Activated CD8-positive, alpha-beta memory T cell treated with anti-CD3 and anti-CD28 coated beads, Interleukin-2, amount 10 ng/mL, durations not matched to agents 7 days and 5 days (primary cell): ENCODE data around the gene LMBRD1. TPM values are rescaled to one million over a fixed set of nuclear protein-coding genes. Genes with fewer than 3 reads are reported as not detected.
A peak's percentile ranks its signal among the peaks of the same experiment; 100 is the strongest.

Experiments
- ATAC-seq: fragments of 150-1000 bp; cut with Tn5 transposase; one replicate; pipeline ENCODE4 v1.10.0; 2021; ENCODE audit warnings: moderate library complexity
- CTCF ChIA-PET: fragments of 350-600 bp; sonication (Branson Sonifier 250); formaldehyde crosslinking; loops from one replicate; lab custom pipeline; 2021; ENCODE audit warnings: antibody characterized with exemption; lab: Charles Lee
- DNase-seq: peaks from one replicate; pipeline ENCODE4 v3.0.0-alpha.2; 2020
- H3K27ac Mint-ChIP-seq: one replicate; pipeline ENCODE4 v1.8.0; 2021; ENCODE audit warnings: mild to moderate bottlenecking, mixed read lengths
- H3K27me3 Mint-ChIP-seq: one replicate; pipeline ENCODE4 v1.8.0; 2021; ENCODE audit warnings: mixed read lengths
- H3K36me3 Mint-ChIP-seq: one replicate; pipeline ENCODE4 v1.8.0; 2021; ENCODE audit warnings: mild to moderate bottlenecking, mixed read lengths
- H3K4me1 Mint-ChIP-seq: one replicate; pipeline ENCODE4 v1.8.0; 2021; ENCODE audit warnings: mixed read lengths
- H3K4me3 Mint-ChIP-seq: one replicate; pipeline ENCODE4 v1.8.0; 2021; ENCODE audit warnings: mild to moderate bottlenecking, moderate library complexity, mixed read lengths
- H3K9me3 Mint-ChIP-seq: one replicate; pipeline ENCODE4 v1.8.0; 2022; ENCODE audit warnings: low read depth, mixed read lengths
- total RNA-seq, 2 experiments: library from RNA; stranded (reverse); gene quantifications; one replicate each; pipeline ENCODE4 v1.2.3, GENCODE V29; 2021

The LMBRD1 gene
- total RNA-seq, 2 experiments from 2014 or later: 18.3 to 19.1 TPM

DNA sequence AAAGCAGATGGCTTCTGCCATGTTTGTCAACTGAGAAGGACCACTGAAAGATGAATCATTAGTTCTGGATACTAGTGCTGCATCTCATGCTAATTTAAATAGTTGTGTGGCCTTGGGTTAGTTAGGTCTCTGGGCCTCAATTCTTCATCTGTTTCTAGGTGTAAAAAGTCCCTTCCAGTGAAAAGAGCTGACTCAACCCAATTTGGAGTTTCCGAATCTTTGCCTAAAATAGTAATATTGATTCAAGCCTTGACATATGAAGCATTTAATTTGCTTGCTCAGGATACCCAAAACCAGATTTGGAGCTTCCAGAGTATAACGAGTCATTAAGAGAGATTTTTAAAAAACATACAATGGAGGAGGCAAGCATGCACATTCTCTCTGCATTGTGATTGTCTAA lies 163.9 kb downstream of the LMBRD1 start:
- no peak for DNase-seq
- CTCF ChIA-PET: no interaction called here
- no peaks in the 10 kb centered on the region for H3K9me3 Mint-ChIP-seq
- no peaks in the 10 kb centered on the region for H3K36me3 Mint-ChIP-seq
- no peak for ATAC-seq
- peaks cover 21% of the 10 kb centered on the region for H3K27me3 Mint-ChIP-seq
- peaks cover 22% of the 10 kb centered on the region for H3K4me1 Mint-ChIP-seq
- H3K4me3 Mint-ChIP-seq: no peak overlapping the region
- H3K27ac Mint-ChIP-seq: no peak overlapping the region

DNA sequence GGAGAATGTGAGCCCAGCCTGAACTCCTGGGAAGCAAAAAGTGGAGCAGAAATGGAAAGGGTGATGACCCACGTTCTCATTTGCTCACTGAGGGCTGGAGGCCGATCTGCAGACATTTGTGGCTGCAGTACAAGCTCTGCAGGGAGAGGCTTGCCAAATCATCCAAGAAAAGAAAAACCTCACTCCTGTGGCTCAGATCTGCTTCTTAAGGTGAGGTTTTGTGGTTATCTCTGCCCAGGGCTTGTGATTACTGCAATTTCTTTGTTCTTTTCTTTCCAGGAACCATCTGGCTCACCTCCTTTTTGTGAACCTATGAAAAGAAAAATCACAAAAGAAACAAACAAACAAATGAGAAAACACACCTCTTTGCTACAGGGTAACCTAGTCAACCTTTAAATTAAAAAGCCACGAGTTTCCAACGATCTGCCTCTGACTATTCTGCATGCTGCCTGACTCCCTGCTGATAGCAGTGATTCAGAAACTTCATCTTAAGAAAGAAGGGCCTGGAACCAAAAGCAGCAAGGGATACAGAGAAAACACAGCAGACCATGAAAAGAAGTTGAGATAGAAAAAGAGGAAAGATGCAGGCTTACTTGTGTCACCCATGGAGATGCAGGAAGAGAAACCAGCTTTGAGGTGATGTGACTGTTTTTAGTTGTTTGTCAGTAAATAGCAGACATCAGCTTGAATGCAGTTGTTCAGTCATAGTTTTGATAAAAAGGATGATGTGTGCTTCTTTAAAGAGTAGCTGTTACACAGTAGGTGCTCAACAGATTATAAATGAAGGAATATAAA lies 165.1 kb downstream of the LMBRD1 start:
- peak; percentile 47 for DNase-seq
- ATAC-seq: peak; percentile 79
- peaks cover 22% of the 10 kb centered on the region for H3K4me1 Mint-ChIP-seq
- no peaks in the 10 kb centered on the region for H3K9me3 Mint-ChIP-seq
- H3K27ac Mint-ChIP-seq: no peak overlapping the region
- CTCF ChIA-PET: no interaction called here
- H3K4me3 Mint-ChIP-seq: no peak overlapping the region
- H3K27me3 Mint-ChIP-seq: peaks cover 14% of the 10 kb centered on the region
- H3K36me3 Mint-ChIP-seq: no peaks in the 10 kb centered on the region

GRCh38 chr6:69630767-69631166 lies 166.0 kb downstream of the LMBRD1 start:
- H3K4me3 Mint-ChIP-seq: no peak overlapping the region
- no peaks in the 10 kb centered on the region for H3K36me3 Mint-ChIP-seq
- peaks cover 22% of the 10 kb centered on the region for H3K4me1 Mint-ChIP-seq
- CTCF ChIA-PET: no interaction called here
- H3K9me3 Mint-ChIP-seq: no peaks in the 10 kb centered on the region
- H3K27me3 Mint-ChIP-seq: peaks cover 13% of the 10 kb centered on the region
- no peak overlapping the region for H3K27ac Mint-ChIP-seq
- no peak for DNase-seq
- ATAC-seq: no peak

DNA sequence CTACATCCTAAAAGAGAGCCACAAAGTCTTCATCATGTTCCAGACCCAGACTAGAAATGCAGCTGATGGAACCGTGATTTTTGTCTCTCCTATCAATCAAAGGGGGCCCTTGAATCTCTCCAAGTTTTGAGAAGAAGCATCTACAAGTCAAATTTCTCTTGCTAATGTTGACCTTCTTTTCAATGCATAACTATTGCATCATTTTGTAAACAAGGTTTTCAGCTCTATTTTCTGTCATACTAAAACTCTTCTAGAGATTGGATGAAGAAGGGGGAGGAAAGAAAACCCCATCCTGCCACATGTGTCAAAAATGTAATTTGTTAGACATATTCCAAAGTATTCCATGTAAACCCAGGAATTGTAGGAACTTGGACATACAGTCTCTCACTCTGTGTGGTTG lies 169.2 kb downstream of the LMBRD1 start:
- no peaks in the 10 kb centered on the region for H3K36me3 Mint-ChIP-seq
- H3K4me1 Mint-ChIP-seq: peaks cover 18% of the 10 kb centered on the region
- no peak overlapping the region for H3K27ac Mint-ChIP-seq
- no peak overlapping the region for H3K4me3 Mint-ChIP-seq
- no peaks in the 10 kb centered on the region for H3K9me3 Mint-ChIP-seq
- ATAC-seq (no peak), DNase-seq (no peak)
- CTCF ChIA-PET: no interaction called here
- H3K27me3 Mint-ChIP-seq: peaks cover 21% of the 10 kb centered on the region

- Mint-ChIP-seq H3K4me1 (no peaks in the 10 kb centered on the region), H3K36me3 (no peaks in the 10 kb centered on the region), H3K27ac (no peak overlapping the region), H3K4me3 (no peak overlapping the region), H3K9me3 (no peaks in the 10 kb centered on the region), H3K27me3 (peaks cover 19% of the 10 kb centered on the region)
- ATAC-seq: no peak
- DNase-seq: no peak
- CTCF ChIA-PET: no interaction called here
These were observed 171.9 kb downstream of the LMBRD1 start for GRCh38 chr6:69624944-69625343.

Other genes with a start within 250 kb of the LMBRD1 start
- under 1 TPM in 1 of 2 experiments, not detected in 1; 0.40 TPM for gene COL19A1, start 69.5 kb upstream of the LMBRD1 start, total RNA-seq